Measurements from ENCODE around the gene EIF2S1.
"Not testable (repeated sequence)": the region's sequence is repeated elsewhere in the genome, so short reads cannot be mapped to it uniquely, and the experiment has no call there.

EIF2S1 gene

GRCh38 chr14:67372833-67373232 lies 12.7 kb downstream of the EIF2S1 start:
- no peak for DNase-seq

GRCh38 chr14:67373347-67373746 lies 13.2 kb downstream of the EIF2S1 start:
- peak in 1 of 2 experiments; percentile 18 for DNase-seq

GRCh38 chr14:67377916-67378315 lies 17.8 kb downstream of the EIF2S1 start:
- no peak for DNase-seq

GRCh38 chr14:67385120-67385519 lies 25.0 kb downstream of the EIF2S1 start:
- DNase-seq, result no peak

GRCh38 chr14:67385618-67386017 lies 25.5 kb downstream of the EIF2S1 start:
- no peak for DNase-seq

- DNase-seq, result no peak
These were observed 27.1 kb downstream of the EIF2S1 start for GRCh38 chr14:67387195-67387594.

GRCh38 chr14:67389275-67389674 lies 29.1 kb downstream of the EIF2S1 start:
- DNase-seq, result no peak

GRCh38 chr14:67389811-67390534 lies 29.8 kb downstream of the EIF2S1 start:
- DNase-seq, result no peak

- no peak for DNase-seq
These were observed 31.1 kb downstream of the EIF2S1 start for GRCh38 chr14:67391268-67391667.

- DNase-seq, result no peak
These were observed 32.0 kb downstream of the EIF2S1 start for GRCh38 chr14:67392123-67392522.

- no peak for DNase-seq
These were observed 32.7 kb downstream of the EIF2S1 start for GRCh38 chr14:67392800-67393199.

GRCh38 chr14:67393689-67394088 lies 33.6 kb downstream of the EIF2S1 start:
- DNase-seq, result no peak

- no peak for DNase-seq
These were observed 35.2 kb downstream of the EIF2S1 start for GRCh38 chr14:67395086-67395875.

GRCh38 chr14:67395876-67396189 lies 35.7 kb downstream of the EIF2S1 start:
- no peak for DNase-seq

GRCh38 chr14:67396381-67396970 lies 36.3 kb downstream of the EIF2S1 start:
- no peak for DNase-seq

- no peak for DNase-seq
These were observed 37.4 kb downstream of the EIF2S1 start for GRCh38 chr14:67397536-67397935.

GRCh38 chr14:67400434-67400833 lies 40.3 kb downstream of the EIF2S1 start:
- no peak for DNase-seq

- DNase-seq, result no peak
These were observed 45.6 kb downstream of the EIF2S1 start for GRCh38 chr14:67405771-67406170.

- DNase-seq, result not testable (repeated sequence)
These were observed 48.1 kb downstream of the EIF2S1 start for GRCh38 chr14:67408122-67408801.

GRCh38 chr14:67409461-67409860 lies 49.3 kb downstream of the EIF2S1 start:
- no peak for DNase-seq

- no peak for DNase-seq
These were observed 50.2 kb downstream of the EIF2S1 start for GRCh38 chr14:67410313-67410712.

- DNase-seq, result no peak
These were observed 51.2 kb downstream of the EIF2S1 start for GRCh38 chr14:67411370-67411769.

- peak; percentile 49 to 65 for DNase-seq
These were observed 51.8 kb downstream of the EIF2S1 start, which contains the start of gene PLEK2 for GRCh38 chr14:67411820-67412421. TSS of gene PLEK2 (minus strand) at chr14:67412165. CDS start at chr14:67412059, 106 bp downstream.
